A673 (cell line): ENCODE results near the gene LRRC4C.

Source experiments
- EZH2 ChIP-seq: fragments of 200-600 bp; sonication (generic); IDR thresholded peaks from 2 replicates; pipeline ENCODE4 v1.6.1; 2017; ENCODE audit warnings: borderline replicate concordance, low read depth, mild to moderate bottlenecking, mixed read lengths, antibody characterized with exemption, low read length; ENCODE audit not compliant: poor library complexity, severe bottlenecking
- TF ChIP-seq, protein P1 (sequence below): fragments of 300-800, 200-600 bp; sonication (generic); conservative IDR thresholded peaks from 2 replicates; pipeline ENCODE4 v1.5.1; 2017; ENCODE audit warnings: low read depth, mild to moderate bottlenecking, antibody characterized with exemption, low read length, moderate library complexity, mixed read lengths

DNA sequence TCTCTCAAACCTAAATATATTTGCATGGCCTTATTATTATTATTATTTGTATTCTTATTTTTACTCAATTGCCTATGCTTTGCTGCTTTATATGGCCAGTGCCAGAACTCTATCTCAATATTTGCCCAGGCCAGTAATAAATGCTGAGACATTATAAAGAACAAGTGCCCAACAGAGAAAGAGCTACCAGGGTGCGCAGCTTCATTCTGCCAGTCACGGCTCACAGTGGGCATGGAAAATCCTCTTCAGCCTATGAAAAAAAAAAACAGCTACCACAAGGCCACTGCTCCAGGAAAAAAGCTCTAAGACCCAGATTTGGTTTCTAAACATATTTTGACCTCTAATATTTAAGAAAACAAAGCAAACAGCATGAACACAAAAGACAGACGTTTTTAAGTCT, 1223.6 kb downstream of the LRRC4C start:
- TF ChIP-seq, protein P1, sequence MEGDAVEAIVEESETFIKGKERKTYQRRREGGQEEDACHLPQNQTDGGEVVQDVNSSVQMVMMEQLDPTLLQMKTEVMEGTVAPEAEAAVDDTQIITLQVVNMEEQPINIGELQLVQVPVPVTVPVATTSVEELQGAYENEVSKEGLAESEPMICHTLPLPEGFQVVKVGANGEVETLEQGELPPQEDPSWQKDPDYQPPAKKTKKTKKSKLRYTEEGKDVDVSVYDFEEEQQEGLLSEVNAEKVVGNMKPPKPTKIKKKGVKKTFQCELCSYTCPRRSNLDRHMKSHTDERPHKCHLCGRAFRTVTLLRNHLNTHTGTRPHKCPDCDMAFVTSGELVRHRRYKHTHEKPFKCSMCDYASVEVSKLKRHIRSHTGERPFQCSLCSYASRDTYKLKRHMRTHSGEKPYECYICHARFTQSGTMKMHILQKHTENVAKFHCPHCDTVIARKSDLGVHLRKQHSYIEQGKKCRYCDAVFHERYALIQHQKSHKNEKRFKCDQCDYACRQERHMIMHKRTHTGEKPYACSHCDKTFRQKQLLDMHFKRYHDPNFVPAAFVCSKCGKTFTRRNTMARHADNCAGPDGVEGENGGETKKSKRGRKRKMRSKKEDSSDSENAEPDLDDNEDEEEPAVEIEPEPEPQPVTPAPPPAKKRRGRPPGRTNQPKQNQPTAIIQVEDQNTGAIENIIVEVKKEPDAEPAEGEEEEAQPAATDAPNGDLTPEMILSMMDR = no peak
- TF ChIP-seq EZH2 = no peak
